AG04449 (cell line): ENCODE data around the gene SLK.

Source experiments
- CTCF ChIA-PET: fragments of 350-600 bp; formaldehyde crosslinking; extraction: SDS; loops from one replicate; lab custom pipeline; 2021; ENCODE audit warnings: antibody characterized with exemption; lab: Yijun Ruan, JAX
- POLR2A ChIA-PET: fragments of 400-600, 350-600 bp; formaldehyde crosslinking; extraction: SDS; loops from one replicate; lab custom pipeline; 2020; ENCODE audit warnings: antibody characterized with exemption, inconsistent platforms; lab: Yijun Ruan, JAX
- DNase-seq: peaks from one replicate; pipeline ENCODE4 v3.0.0-alpha.2; 2010; ENCODE audit warnings: low read depth, low spot score
- H3K4me3 ChIP-seq: 2 replicates; pipeline ENCODE4 v1.5.1; 2011; ENCODE audit warnings: low read depth, mild to moderate bottlenecking, control low read depth, low read length
- CTCF ChIP-seq: IDR thresholded peaks from one replicate; pipeline ENCODE4 v1.5.1; 2011; ENCODE audit warnings: mild to moderate bottlenecking, moderate library complexity, low read length, control low read depth, inconsistent platforms; ENCODE audit not compliant: insufficient read depth; ENCODE audit errors: missing control alignments

SLK gene

GRCh38 chr10:103966671-103967447, at the start of gene SLK:
Gene SLK (plus strand): TSS chr10:103967140. CDS start chr10:103967746, 606 bp downstream.
- DNase-seq = no peak
- TF ChIP-seq CTCF = no peak
- peak within 1 kb of the TSS; percentile 85 for H3K4me3 ChIP-seq
- ChIA-PET CTCF (interaction anchor here (1.3 kb wide), 1 partner anchor 154 kb away, joined by 3 read pairs; no protein-coding TSS in a partner anchor), POLR2A (interaction anchor here (1.1 kb wide), 1 partner anchor 10 kb away, joined by 3 read pairs; no protein-coding TSS in a partner anchor)

- CTCF ChIA-PET = interaction anchor here (1.0 to 2.0 kb wide), 3 partner anchors 30 to 33 kb away, joined by 3 to 7 read pairs (median 3); no protein-coding TSS in a partner anchor
- POLR2A ChIA-PET = interaction anchor here (0.8 to 1.6 kb wide), 2 partner anchors 9 to 30 kb away, joined by 3 to 6 read pairs; no protein-coding TSS in a partner anchor
- TF ChIP-seq CTCF = no peak
- peak overlapping the region; percentile 77 for H3K4me3 ChIP-seq
- DNase-seq = no peak
These were observed 49.5 kb upstream of the SLK start for GRCh38 chr10:103917302-103918052.

DNA sequence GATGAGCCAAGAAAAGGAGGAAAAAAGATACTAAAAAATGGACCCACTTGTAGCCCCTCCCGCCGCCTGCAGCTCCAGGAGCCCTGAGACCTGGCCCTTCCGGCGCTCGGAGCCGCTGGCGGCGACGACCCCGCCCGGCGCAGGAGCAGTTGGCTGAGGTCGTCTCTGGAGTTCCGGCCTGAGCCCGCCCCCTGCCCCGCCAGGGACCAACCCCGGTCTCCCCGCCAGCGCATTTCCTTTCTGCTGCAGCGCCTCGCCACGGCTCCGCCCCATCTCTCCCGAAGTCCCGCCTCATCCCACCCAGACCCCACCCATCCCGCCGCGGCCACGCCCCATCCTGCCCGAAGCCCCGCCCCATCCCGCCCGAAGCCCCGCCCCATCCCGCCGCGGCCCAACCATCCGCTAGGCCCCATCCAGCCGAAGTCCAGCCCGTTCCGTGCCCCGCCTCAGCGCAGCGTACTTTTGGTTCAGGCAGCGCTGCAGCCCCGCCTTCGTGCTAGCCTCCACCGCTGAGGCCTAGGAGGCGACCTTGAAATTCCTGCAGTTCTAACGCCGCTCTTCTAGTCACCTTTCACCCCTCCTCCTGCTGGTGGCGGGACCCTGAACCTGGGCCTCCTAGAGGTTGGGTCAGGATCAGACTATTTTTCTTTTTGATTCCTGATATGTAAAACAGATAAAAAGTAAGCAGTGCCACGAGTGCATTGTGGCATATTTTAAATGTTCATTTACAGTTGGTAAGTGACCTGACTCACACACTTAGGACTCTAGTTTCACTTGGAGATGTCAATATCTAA, 48.7 kb upstream of the SLK start, which contains the start of gene STN1:
TSS of gene STN1 (minus strand) at position 132 of the 794 bp plus-strand sequence. CDS start 590 bp downstream, outside the sequence.
- TF ChIP-seq CTCF = no peak
- H3K4me3 ChIP-seq = peak within 1 kb of the TSS; percentile 77
- CTCF ChIA-PET = interaction anchor here (0.8 to 2.0 kb wide), 4 partner anchors 30 to 207 kb away, joined by 3 to 7 read pairs (median 3); partner anchors contain the start of gene SFR1
- DNase-seq = peak; percentile 77
- POLR2A ChIA-PET = interaction anchor here (0.8 kb wide), 1 partner anchor 31 kb away, joined by 3 read pairs; no protein-coding TSS in a partner anchor

DNA sequence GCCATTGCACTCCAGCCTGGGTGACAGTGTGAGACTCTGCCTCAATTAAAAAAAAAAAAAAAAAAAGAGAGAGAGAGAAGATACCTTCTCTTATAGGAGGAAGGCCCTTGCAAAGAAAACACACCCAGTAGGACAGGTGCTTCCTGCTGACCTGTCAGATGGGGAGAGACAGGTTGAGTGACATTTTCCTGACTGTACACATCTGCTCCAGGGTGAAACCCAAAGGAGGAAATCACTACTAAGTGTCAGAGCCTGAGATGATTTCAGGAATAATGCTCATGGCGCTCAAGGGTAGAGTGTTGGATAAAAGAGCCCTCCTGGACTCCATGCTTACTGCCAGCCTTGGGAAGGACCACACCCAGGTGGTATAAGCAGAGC, 47.3 kb upstream of the SLK start:
- no peak for DNase-seq
- CTCF ChIA-PET = interaction anchor here (1.2 kb wide), 1 partner anchor 202 kb away, joined by 3 read pairs; the partner anchor contains the start of gene SFR1
- POLR2A ChIA-PET = interaction anchor here (0.9 kb wide), 1 partner anchor 11 kb away, joined by 3 read pairs; no protein-coding TSS in a partner anchor
- no peak for TF ChIP-seq CTCF
- no peak overlapping the region for H3K4me3 ChIP-seq

- ChIA-PET CTCF (interaction anchor here (0.7 kb wide), 1 partner anchor 36 kb away, joined by 4 read pairs; no protein-coding TSS in a partner anchor), POLR2A (no interaction called here)
- TF ChIP-seq CTCF = no peak
- no peak for DNase-seq
- no peak overlapping the region for H3K4me3 ChIP-seq
These were observed 45.7 kb upstream of the SLK start for GRCh38 chr10:103921248-103921647.
